OCI-LY7 (cell line): Measurements from ENCODE around the gene CXorf38.
"Not testable (repeated sequence)": the region's sequence is repeated elsewhere in the genome, so short reads cannot be mapped to it uniquely, and the experiment has no call there.

ENCODE experiments used
- CTCF ChIP-seq: fragments of 200-600 bp; sonication (generic); conservative IDR thresholded peaks from 2 replicates; pipeline ENCODE4 v1.5.1; 2014; ENCODE audit warnings: mild to moderate bottlenecking, antibody characterized with exemption, low read length, moderate library complexity, mixed read lengths
- EZH2phosphoT487 ChIP-seq: fragments of 200-600 bp; sonication (generic); IDR thresholded peaks from 2 replicates; pipeline ENCODE4 v1.6.1; 2018; ENCODE audit warnings: low read depth, borderline replicate concordance, mild to moderate bottlenecking, mixed run types, antibody characterized with exemption, low read length, moderate library complexity, mixed read lengths

- not testable (repeated sequence) for TF ChIP-seq CTCF, EZH2phosphoT487
These were observed 65.2 kb downstream of the CXorf38 start for GRCh38 chrX:40582178-40582577.
